Endothelial cell of hepatic sinusoid (primary cell): ENCODE measurements around the gene SF3B1.
"Not testable (repeated sequence)": the region's sequence is repeated elsewhere in the genome, so short reads cannot be mapped to it uniquely, and the experiment has no call there.

Experiments
- in situ Hi-C: cut with HindIII; loops from 2 replicates; pipeline ENCODE4 v1.10.0; 2017; ENCODE audit warnings: low sequenced_read_pairs

SF3B1 gene

DNA sequence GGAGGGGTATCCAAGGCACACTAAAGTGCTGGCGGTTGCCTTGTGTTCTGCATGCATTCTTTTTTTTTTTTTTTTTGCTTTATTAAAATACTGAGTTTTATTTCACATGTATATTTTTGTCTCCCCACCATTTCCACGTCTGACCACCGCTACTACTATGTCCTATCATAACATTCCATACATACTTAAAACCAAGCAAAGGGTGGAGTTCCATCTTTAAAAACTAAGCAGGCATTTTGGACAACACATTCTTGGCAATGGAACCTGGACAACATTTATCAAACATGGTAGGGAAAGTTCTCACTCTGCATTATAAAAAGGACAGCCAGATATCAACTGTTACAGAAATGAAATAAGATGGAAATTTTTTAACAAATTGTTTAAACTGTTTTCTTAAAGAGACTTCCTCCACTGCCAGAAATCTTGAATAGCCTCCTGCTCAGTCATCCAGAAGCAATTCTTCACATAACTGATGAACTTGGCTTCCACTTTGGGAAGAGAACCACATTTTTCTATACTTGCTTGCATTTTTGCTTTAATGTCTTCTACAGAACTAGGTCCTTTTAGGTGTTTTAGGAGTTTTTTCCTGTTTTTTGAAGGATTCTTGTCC, 55.4 kb downstream of the SF3B1 start:
- in situ Hi-C loops = not testable (repeated sequence)

DNA sequence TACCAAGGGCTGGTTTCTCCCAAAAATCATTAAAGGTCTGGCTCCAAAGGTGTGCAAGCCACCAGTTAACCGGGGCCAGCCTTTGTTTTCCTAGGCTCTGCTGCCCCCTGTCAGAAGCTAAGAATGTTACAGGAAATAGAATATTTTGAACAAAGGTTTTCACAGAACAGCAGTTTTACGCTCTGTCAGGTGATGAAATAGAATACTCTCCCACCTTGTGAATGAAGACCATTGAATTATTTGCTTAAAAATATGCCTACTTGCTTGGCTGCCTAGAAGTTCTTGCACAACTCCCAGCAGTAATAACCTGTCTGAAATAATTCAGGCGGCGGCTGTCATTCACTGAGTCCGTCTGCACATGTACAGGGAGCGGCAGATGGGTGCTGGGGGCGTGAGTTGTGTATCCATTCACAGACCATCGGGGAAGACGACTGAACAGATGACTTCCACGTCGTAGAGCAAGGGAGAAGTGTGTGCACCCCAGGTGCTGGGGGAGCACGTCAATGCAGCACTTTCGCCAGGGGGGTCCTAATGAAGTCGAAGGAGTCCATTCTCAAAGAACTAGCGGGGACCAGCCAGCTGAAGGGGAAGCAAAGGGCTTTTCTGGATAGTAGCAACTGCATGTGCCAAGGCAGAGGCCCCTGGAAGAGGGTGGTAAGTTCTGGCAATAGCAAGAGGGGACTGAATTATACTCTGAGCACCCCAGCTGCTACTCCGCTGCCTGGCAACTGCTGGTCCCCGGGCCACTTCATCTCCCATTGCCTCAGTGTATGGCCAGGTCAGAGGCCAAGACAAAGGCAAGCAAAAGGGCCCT, 56.1 kb downstream of the SF3B1 start:
- in situ Hi-C loops = no loop called here

DNA sequence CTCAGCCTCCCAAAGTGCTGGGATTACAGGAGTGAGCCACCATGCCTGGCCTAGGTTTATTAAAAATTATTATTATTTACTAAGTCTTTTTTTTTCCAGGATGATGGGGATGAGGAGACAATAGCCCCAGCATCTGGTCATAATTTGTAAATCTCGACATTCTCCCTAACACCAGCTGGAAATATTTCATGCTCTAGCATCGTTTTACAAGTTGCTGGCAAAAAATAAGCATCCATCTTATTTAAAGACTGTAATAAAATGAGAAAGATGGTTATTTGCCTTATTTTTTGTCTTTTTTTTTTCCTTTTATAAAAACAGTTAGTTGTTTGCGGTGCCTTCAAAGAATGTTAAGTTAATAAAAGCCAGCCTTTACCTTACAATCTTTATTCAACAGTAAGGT, 56.7 kb downstream of the SF3B1 start:
- in situ Hi-C loops = no loop called here

DNA sequence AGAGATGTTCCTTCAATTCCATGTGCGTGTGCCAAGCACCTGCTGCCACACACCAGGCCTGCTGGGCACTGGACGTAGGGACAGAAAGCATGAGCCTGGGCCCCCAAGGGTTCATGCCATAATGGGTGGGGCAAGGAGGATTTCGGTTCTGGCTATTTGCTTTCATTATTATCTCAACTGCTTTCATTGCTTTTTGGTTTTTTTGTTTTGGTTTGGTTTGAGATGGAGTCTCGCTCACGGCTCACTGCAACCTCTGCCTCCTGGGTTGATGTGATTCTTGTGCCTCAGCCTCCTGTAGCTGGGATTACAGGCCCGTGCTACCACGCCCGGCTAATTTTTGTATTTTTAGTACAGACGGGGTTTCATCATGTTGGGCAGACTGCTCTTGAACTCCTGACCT, 57.2 kb downstream of the SF3B1 start:
- in situ Hi-C loops = no loop called here

DNA sequence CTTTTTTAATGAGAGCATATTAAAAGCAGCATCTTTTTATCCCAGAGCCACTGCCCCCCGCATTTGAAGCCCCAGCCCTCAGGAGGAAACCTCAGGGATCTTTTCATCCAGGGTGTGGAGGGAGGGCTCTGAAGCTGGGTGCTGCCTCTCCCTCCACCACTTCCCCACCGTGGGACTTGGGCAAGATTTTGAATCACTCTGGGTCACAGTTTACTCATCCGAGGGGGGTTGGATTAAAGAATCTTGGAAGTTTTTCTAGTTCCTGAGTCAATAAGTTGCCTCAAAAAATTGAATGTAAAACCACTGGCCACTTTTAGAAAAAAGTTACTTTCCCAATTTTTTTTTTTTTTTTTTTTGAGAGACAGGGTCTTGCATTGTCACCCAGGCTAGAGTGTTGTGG, 62.2 kb downstream of the SF3B1 start:
- in situ Hi-C loops = loop anchor here (25.0 kb wide), 1 partner anchor 285 kb away; no protein-coding TSS in a partner anchor

DNA sequence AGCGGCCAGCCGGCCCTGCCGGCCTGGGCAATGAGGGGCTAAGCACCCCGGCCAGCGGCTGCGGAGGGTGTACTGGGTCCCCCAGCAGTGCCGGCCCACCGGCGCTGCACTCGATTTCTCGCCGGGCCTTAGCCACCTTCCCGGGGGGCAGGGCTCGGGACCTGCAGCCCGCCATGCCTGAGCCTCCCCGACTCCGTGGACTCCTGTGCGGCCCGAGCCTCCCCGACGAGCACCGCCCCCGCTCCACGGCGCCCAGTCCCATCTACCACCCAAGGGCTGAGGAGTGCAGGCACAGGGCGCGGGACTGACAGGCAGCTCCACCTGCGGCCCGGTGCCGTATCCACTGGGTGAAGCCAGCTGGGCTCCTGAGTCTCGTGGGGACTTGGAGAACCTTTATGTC, 64.2 kb downstream of the SF3B1 start:
- in situ Hi-C loops = loop anchor here (25.0 kb wide), 1 partner anchor 283 kb away; no protein-coding TSS in a partner anchor

DNA sequence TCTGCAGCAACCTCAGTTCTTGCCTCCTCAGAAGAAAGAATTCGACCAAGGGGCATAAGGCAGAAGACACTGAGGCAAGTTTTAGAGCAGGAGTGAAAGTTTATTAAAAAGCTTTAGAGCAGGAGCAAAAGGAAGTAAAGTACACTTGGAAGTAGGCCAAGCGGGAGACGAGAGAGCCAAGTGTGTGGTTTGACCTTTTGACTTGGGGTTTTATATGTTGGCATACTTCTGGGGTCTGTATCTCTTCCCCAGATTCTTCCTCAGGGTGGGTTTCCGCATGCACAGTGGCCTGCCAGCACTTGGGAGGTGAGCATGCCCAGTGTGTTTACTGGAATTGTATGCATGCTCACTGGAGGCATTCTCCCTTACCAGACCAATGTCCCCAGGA, 64.9 kb downstream of the SF3B1 start:
- in situ Hi-C loops = loop anchor here (5.0 to 25.0 kb wide), 2 partner anchors 88 to 283 kb away; no protein-coding TSS in a partner anchor

DNA sequence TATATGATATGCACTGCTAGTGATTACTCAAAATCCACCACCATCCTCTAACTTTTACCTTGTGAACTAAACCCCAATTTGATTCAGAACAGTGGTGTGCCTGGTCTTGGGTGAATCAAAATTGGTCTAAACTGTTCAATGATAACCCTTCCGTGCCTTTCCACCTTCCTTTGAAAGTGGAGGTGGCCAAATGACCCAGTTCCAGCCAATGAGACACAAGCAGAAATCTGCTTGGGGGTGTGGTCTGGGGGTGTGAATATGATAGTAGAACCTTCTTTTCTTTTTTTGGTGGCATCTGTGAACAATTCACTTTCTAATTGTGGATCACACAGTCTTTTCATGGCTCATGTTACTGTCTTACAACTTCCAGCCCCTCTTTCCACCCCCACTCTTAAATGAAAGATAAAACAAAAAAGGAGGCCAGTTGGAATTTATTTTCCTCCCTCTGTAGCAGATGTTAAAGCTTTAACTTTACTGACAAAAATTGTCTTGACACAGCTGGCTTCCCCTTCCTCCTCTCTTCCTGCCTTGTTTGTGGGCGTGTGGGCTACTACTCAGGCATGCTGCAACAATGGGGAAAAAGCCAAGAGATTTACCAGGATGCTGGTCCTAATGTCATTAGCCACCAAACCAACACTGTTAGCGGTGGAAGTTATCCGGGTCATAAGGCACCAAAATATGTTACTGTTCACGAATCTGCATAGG, 65.4 kb downstream of the SF3B1 start:
- in situ Hi-C loops = loop anchor here (5.0 to 25.0 kb wide), 2 partner anchors 87 to 282 kb away; no protein-coding TSS in a partner anchor

DNA sequence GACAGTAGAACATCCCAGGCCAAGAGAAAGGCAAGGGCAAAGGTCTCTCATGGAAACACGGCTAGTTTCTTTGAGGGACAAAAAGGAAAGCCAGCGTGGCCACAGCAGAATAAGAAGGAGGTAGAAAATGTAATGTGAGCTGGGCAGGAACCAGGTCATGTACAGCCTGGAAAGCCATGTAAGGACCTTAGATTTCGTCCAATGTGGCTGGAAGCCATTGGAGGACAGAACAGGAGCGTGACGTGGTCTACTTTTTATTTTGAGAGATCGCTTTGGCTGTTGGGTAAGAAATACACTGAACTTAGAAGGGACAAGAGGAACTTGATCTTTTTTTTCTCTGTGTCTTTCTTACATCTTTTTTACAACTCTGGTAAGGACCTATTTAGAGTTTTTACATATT, 66.4 kb downstream of the SF3B1 start:
- in situ Hi-C loops = loop anchor here (5.0 to 25.0 kb wide), 2 partner anchors 86 to 281 kb away; no protein-coding TSS in a partner anchor

DNA sequence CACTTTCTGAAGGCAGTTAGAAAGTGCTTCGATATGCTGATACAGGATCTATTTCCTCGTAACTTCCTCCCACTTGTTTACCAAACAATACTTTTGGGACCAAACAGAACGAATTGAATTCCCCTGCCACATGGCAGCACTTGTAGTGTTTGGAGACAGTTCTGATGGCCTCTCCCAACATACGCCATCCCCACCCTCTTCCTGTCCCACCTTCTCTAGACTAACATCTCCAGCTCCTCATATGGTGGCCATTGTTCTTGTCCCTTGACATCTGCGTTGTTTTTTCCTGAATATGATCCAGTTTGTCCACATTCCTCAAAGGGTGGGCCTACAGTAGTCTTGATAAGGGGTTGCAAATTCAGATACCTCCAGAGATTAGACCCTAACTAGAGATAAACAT, 70.8 kb downstream of the SF3B1 start:
- in situ Hi-C loops = loop anchor here (25.0 kb wide), 1 partner anchor 277 kb away; no protein-coding TSS in a partner anchor

DNA sequence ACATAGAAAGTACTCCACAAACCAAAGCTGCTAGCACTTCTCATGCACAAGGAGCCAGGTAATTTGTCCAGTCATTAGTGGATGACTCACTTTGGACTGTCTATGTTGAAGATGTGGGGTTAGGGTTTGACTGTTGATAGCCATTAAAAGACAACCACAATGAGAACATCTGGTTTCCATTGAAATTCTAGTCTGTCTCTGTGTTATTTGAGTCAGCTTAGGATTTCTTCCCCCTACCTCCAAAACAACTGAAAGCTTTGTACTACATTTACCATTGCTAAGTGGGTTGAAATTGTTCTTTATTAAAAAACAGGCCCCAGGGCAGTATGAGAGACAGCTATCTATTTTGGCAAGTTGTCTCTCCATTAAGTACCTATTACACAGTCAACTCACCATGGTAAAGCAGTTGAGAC, 74.1 kb downstream of the SF3B1 start:
- in situ Hi-C loops = loop anchor here (25.0 kb wide), 1 partner anchor 273 kb away; no protein-coding TSS in a partner anchor

DNA sequence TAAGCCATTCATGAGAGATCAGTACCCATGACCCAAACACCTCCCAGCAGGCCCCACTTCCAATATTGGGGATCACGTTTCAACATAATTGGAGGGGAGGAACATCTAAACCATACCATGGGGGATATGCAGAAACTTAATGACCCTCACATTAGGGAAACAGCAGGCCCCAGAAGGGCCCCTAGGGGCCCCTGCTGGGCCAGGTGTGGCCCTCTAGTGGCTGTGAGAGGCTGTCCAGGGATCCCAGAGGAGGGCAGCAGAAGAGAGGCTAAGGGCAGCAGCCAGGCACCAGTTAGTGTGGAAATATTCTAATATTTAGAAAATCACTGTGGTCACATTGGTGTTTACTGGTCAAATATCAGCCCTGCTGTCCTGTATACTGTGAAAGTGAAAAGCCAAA, 75.0 kb downstream of the SF3B1 start:
- in situ Hi-C loops = loop anchor here (25.0 kb wide), 1 partner anchor 273 kb away; no protein-coding TSS in a partner anchor

DNA sequence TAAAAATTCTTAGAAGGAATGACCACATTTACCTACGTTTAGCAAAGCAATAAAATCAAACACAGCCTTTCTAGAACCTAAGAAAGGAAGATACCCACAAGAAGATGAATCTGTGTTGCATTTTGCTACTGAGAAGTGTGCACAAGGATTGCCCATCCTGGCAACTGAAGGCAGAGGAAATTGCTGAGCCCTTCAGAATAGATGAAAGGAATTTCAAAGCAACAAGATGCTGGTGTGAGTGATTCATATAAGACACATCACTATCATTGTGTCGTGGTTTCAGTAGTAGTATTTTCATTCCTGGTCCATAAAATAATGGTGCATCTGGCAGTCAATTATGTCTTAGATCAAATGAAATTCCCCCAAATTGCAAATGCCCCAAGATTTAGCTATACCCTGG, 75.9 kb downstream of the SF3B1 start:
- in situ Hi-C loops = loop anchor here (25.0 kb wide), 1 partner anchor 272 kb away; no protein-coding TSS in a partner anchor

DNA sequence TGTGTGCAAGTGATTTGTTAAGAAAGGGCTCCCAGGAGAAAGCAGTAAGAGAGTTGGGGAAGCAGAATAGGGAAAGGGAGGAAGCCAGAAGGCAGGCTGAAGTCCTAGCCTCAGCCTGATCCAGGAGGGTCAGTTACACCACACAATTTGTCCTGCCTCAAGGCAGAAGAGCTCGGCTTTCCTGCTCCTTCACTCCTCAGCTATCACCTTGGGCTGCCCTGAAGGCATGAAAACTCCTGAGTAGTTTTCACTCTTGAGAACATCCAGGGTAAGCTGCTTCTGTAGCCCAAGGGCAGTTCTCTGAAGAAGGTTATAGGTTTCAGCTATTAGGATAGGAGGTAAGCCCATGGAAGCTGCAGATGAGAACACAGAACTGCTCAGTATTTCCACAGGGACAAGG, 76.8 kb downstream of the SF3B1 start:
- in situ Hi-C loops = loop anchor here (25.0 kb wide), 1 partner anchor 271 kb away; no protein-coding TSS in a partner anchor

DNA sequence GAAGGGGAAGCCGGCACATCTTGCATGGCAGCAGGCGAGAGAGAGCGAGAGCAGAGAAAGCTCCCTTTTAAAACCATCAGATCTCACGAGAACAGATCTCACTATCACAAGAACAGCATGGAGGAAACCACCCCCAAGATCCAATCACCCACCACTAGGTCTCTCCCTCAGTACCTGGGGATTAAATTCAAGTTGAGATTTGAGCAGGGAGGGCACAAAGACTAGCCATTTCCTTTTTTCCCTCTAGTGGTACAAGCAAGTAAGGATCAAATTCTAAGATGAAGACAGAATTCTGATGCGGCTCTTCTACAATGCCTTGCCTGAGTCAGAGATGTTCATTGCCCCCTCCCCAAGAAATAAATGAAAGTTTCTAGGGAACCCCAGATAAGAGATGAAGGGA, 78.7 kb downstream of the SF3B1 start:
- in situ Hi-C loops = loop anchor here (25.0 kb wide), 1 partner anchor 269 kb away; no protein-coding TSS in a partner anchor

DNA sequence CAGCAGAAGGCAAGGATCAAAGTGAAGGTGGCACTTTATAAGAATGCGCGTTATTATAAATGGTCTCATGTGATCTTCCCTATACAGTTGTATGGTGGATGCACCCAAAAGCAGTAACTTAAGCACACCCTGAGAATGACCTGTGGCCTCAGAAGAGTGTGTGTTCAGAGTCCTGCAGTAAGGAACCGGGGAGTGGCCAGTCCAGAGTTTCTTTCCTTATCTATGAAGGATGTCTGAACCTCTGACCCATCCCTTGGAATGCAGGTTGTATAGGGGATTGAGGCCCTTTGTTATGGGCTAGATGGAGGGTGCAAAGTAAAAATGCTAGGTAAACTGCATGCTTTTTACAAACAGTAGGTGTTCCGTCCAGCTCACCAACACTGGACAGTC, 80.7 kb downstream of the SF3B1 start:
- in situ Hi-C loops = loop anchor here (25.0 kb wide), 1 partner anchor 267 kb away; no protein-coding TSS in a partner anchor

DNA sequence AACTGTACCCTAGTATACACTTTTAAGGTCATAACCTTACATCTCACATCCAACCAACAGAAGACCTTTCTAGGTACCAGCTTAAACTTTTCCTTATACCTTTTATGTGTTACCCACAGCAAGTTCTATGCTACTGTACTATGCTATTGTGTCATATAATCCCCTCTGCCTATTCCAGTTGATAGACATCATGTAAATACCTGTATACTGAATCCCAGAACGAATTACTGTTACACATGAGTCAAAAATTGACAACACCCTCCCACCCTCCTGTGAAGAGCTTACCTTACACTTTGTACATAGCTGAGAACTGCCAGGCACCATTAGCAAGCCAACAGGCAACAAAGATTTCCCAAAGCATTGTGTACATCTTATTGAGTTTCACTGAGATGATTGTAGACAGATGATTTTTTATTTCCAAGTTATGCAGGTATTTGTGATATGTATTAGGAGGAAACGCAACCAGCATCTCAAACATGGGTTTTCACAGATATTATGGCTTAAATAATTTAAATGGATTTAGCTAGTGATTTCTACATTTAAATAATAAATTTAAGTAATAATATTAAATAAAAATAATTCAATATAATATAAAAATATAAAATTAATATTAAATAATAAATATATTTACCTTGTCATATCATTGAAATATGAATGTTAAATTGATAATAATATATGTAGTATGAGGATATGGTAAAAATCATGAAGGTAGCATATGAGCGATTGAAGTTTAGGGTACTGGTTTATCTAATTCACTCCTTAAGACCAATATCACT, 81.2 kb downstream of the SF3B1 start:
- in situ Hi-C loops = loop anchor here (25.0 kb wide), 1 partner anchor 266 kb away; no protein-coding TSS in a partner anchor

DNA sequence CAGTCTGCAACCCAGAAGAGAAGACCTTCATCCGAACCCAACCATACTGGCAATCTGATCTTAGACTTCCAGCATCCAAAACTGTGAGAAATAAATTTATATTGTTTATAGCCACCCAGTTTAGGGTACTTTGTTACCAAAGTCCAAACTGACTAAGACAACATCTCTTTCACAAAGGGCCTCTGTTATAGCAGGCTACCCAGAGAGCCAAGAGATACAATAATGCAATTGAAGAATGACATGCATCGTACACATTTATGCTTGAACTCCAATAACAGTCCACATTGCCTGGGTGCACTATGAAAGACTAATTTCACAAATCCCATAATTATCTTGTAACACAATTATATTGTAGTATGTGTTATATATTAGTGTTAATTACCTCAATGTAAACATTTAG, 85.1 kb downstream of the SF3B1 start:
- in situ Hi-C loops = loop anchor here (25.0 kb wide), 1 partner anchor 262 kb away; no protein-coding TSS in a partner anchor

DNA sequence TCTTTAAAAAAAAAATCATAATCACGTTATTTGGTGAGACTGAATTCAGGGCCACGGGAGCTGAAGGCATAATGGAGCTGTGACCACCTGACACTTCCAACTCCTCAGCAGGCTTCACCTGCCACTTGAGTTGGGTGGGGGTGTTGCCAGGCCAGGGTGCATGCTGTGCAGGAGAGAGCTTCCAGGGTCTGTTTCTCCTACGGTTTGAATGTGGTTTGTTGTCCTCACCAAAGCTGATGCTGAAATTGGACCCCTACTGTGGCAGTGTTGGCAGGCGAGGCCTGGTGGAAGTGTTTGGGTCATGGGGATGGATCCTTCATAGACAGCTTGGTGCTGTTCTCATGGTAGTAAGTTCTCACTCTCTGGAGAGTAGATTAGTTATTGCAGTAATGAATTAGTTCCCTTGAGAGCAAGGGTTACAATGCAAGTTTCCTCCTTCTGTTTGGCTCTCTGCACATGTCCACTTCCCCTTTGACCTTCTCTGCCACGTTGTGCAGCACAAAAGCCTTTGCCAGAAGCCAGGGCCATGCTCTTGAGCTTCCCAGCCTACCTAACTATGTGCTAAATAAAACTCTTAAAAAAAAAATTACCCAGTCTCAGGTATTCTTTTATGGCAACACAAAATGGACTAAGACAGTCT, 86.0 kb downstream of the SF3B1 start:
- in situ Hi-C loops = no loop called here
